Progenitor cell of endocrine pancreas (in vitro differentiated cells): ENCODE results near the gene TPM1. TPM values are rescaled to one million over a fixed set of nuclear protein-coding genes. Genes with fewer than 3 reads are reported as not detected.

ENCODE experiments used
- DNase-seq: peaks from one replicate; pipeline ENCODE4 v3.0.0; 2021; ENCODE audit warnings: low spot score; ENCODE audit not compliant: unreplicated experiment
- H3K27ac Mint-ChIP-seq: 2 replicates; pipeline ENCODE4 v1.8.0; 2021; ENCODE audit warnings: mild to moderate bottlenecking, moderate library complexity, mixed read lengths
- H3K27me3 Mint-ChIP-seq: 2 replicates; pipeline ENCODE4 v1.8.0; 2021; ENCODE audit warnings: mixed read lengths
- H3K36me3 Mint-ChIP-seq: 2 replicates; pipeline ENCODE4 v1.8.0; 2022; ENCODE audit warnings: mixed read lengths; ENCODE audit not compliant: insufficient read depth
- H3K4me1 Mint-ChIP-seq: 2 replicates; pipeline ENCODE4 v1.8.0; 2021; ENCODE audit warnings: low read depth, mixed read lengths
- H3K4me3 Mint-ChIP-seq: 2 replicates; pipeline ENCODE4 v1.8.0; 2021; ENCODE audit warnings: low read depth, mild to moderate bottlenecking, moderate library complexity, mixed read lengths
- H3K9me3 Mint-ChIP-seq: 2 replicates; pipeline ENCODE4 v1.8.0; 2021; ENCODE audit warnings: low read depth, mixed read lengths
- total RNA-seq: library from RNA; stranded (reverse); gene quantifications from 2 replicates; pipeline ENCODE4 v1.2.1, GENCODE V29; 2021
- TF ChIP-seq, protein P1 (sequence below): fragments of 200-600 bp; sonication (generic); IDR thresholded peaks from one replicate; pipeline ENCODE4 v1.5.0; 2021; ENCODE audit warnings: antibody characterized with exemption, mild to moderate bottlenecking; ENCODE audit not compliant: unreplicated experiment

Gene TPM1
- total RNA-seq, 1 donor from 2014 or later = 284 TPM

DNA sequence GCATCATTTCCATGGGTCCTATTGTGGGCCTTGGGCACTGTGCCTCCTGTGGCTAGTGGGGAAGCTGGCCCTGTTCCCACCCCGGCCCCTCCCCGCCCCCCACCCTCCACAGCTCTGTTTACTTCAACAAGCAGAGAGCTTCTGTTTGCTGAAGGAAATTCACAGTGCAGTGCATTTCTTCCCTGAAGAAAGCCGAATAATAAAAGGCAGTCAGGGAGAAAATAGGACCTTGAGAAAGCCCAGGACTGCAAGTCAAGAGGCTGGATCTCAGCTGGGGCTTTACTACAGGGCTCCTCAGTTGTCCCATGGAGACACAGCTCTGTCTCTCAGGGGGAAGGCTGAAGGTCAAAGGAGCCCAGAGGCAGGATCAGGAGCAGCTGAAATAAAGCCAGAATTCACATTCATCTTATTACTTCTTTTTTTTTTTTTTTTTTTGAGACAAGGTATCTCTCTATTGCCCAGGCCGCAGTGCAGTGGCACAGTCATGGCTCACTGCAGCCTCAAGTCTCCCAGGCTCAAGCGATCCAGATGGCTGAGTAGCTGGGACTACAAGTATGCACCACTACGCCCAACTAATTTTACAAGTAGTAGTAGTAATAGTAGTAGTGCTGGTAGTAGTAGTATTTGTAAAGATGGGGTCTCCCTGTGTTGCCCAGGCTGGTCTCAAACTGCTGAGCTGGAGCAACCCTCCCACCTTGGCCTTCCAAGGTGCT lies 46.1 kb downstream of the TPM1 start:
- peak overlapping the region; percentile 87 for H3K27ac Mint-ChIP-seq
- no peak overlapping the region for H3K4me3 Mint-ChIP-seq
- no peaks in the 10 kb centered on the region for H3K27me3 Mint-ChIP-seq
- no peak for DNase-seq
- TF ChIP-seq, protein P1, sequence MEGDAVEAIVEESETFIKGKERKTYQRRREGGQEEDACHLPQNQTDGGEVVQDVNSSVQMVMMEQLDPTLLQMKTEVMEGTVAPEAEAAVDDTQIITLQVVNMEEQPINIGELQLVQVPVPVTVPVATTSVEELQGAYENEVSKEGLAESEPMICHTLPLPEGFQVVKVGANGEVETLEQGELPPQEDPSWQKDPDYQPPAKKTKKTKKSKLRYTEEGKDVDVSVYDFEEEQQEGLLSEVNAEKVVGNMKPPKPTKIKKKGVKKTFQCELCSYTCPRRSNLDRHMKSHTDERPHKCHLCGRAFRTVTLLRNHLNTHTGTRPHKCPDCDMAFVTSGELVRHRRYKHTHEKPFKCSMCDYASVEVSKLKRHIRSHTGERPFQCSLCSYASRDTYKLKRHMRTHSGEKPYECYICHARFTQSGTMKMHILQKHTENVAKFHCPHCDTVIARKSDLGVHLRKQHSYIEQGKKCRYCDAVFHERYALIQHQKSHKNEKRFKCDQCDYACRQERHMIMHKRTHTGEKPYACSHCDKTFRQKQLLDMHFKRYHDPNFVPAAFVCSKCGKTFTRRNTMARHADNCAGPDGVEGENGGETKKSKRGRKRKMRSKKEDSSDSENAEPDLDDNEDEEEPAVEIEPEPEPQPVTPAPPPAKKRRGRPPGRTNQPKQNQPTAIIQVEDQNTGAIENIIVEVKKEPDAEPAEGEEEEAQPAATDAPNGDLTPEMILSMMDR = no peak
- H3K36me3 Mint-ChIP-seq = no peaks in the 10 kb centered on the region
- H3K9me3 Mint-ChIP-seq = no peaks in the 10 kb centered on the region
- H3K4me1 Mint-ChIP-seq = peaks cover 20% of the 10 kb centered on the region

DNA sequence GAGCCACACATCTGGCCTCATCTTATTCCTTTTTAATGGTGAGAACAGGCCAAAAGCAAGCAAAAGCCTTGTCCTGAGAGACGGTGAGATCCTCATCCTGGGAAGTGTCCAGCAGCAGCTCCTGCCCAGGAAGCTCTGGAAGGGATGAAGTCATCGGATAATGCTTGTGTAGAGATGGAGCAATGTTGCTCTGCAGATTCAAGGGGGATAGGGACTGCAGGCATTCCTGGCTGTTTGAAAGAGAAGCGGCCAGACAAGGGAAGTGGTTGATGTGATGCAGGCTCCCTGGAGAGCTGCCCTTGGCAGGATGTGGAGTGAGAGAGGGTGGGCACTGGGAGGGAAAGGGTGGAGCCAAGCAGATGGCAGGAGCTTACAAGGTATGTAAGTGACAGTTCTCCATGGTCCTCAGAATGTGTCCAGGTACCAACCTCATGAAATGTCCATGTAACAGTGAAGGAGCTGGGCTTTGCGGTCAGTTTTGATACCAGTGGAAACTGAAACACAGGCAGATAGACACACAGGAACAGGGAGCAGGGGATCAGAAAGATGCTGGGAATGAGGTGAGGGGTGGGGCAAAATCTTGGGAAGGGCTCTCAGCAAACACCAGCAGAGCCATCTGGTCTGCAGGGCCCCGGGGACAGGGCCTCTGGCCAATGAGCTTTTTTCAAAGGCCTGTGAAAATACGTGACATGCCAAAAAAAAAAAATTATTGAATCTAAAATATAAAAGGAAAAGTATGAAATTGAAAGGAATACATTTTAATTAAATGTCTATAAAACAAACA lies 46.9 kb downstream of the TPM1 start:
- DNase-seq = no peak
- Mint-ChIP-seq H3K4me3 (no peak overlapping the region), H3K27me3 (no peaks in the 10 kb centered on the region), H3K4me1 (peaks cover 20% of the 10 kb centered on the region), H3K36me3 (no peaks in the 10 kb centered on the region), H3K9me3 (no peaks in the 10 kb centered on the region), H3K27ac (peak overlapping the region; percentile 87)
- TF ChIP-seq, protein P1 = no peak

DNA sequence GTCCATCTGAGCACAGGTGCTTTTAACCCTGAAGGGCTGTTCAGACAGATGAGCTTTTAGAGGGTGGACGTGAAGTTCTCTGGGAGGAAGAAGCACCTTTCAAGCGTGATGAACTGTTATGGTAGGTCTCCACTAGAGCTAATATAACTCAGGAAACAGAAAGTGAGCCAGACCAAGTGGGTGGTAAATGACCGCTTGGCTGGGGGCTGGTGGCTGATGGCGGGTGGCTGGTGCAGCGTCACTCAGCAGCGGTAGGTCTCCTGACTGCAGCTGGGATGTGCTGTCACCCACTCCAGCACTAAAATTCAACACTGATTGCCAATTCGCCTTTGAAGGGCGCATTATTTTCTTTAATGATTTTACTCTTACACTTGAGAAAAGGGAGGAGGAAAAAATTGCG lies 47.9 kb downstream of the TPM1 start:
- Mint-ChIP-seq H3K36me3 (no peaks in the 10 kb centered on the region), H3K4me1 (peaks cover 20% of the 10 kb centered on the region), H3K27me3 (no peaks in the 10 kb centered on the region), H3K9me3 (no peaks in the 10 kb centered on the region), H3K27ac (no peak overlapping the region), H3K4me3 (no peak overlapping the region)
- no peak for DNase-seq
- TF ChIP-seq, protein P1 = no peak

DNA sequence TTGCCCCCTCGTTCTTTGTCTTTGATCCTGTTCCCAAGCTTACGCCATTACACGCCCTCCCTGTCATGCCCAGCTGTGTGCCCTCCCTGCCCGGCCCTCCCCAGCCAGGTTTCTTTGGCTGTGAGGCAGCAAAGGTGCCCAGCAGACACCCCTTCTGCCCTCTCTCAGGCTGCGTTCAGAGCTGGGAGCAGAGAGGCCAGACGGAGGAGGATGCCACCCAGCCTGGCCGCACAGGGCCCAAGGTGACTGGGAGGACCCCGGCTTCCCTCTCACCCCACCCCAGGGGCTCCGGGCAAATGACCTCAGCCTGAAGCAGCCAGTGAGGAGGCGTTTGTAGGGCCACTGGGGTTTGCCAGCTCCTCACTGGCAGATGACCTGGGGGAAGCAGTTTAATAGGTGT lies 48.3 kb downstream of the TPM1 start:
- H3K27ac Mint-ChIP-seq = no peak overlapping the region
- H3K4me3 Mint-ChIP-seq = no peak overlapping the region
- peaks cover 20% of the 10 kb centered on the region for H3K4me1 Mint-ChIP-seq
- no peak for DNase-seq
- no peaks in the 10 kb centered on the region for H3K9me3 Mint-ChIP-seq
- H3K27me3 Mint-ChIP-seq = no peaks in the 10 kb centered on the region
- no peaks in the 10 kb centered on the region for H3K36me3 Mint-ChIP-seq
- TF ChIP-seq, protein P1 = no peak

DNA sequence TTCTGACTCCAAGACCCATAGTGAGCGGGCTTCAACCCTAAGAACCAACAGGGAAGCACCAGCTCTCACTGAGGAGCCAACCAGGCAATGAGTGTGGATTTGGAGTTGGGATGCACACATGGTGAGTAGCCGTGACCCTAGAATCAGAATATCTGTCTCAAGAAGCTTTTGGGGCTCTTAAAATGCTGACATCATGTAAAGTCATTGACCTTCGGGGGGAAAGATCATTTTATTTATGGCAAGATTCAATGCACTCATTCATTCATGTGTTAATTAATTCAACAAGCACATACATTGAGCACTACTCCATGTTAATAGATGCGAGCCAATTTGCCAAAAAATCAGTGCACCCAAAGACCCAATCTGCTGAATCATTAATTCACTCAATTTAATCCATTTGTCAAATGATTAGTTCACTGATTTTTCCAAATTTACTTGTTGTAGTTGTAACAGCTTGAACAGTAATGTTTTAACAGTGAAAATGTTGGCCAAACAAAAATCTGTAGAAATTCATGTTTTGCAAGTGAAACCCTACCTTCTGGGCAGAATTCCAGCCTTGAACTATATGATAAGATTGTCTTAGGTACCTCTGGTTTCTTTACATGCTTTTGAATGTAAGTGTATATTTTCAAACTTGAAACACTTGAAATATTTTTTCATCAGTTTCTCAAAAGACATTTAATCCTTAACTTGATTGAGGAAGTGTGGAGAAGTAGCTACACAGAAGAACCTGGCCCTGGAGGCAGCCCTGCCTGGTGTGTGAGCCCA lies 49.3 kb downstream of the TPM1 start:
- Mint-ChIP-seq H3K27ac (no peak overlapping the region), H3K9me3 (no peaks in the 10 kb centered on the region), H3K36me3 (no peaks in the 10 kb centered on the region), H3K27me3 (no peaks in the 10 kb centered on the region), H3K4me1 (peaks cover 13% of the 10 kb centered on the region), H3K4me3 (no peak overlapping the region)
- no peak for DNase-seq
- TF ChIP-seq, protein P1 = no peak
